WI38 (cell line): ENCODE measurements around the gene VTI1A.

Source experiments
- H3K4me3 ChIP-seq: 2 replicates; pipeline ENCODE4 v1.5.1; 2011; ENCODE audit warnings: low read depth, mild to moderate bottlenecking, control low read depth, low read length
- TF ChIP-seq, protein P1 (sequence below): IDR thresholded peaks from 2 replicates; pipeline ENCODE4 v1.5.1; 2012; ENCODE audit warnings: low read depth, mild to moderate bottlenecking, control low read depth, low read length

VTI1A gene

GRCh38 chr10:112835944-112836451 lies 389.0 kb downstream of the VTI1A start:
- TF ChIP-seq, protein P1, sequence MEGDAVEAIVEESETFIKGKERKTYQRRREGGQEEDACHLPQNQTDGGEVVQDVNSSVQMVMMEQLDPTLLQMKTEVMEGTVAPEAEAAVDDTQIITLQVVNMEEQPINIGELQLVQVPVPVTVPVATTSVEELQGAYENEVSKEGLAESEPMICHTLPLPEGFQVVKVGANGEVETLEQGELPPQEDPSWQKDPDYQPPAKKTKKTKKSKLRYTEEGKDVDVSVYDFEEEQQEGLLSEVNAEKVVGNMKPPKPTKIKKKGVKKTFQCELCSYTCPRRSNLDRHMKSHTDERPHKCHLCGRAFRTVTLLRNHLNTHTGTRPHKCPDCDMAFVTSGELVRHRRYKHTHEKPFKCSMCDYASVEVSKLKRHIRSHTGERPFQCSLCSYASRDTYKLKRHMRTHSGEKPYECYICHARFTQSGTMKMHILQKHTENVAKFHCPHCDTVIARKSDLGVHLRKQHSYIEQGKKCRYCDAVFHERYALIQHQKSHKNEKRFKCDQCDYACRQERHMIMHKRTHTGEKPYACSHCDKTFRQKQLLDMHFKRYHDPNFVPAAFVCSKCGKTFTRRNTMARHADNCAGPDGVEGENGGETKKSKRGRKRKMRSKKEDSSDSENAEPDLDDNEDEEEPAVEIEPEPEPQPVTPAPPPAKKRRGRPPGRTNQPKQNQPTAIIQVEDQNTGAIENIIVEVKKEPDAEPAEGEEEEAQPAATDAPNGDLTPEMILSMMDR: no peak
- H3K4me3 ChIP-seq: no peak overlapping the region

- TF ChIP-seq, protein P1: no peak
These were observed 391.9 kb downstream of the VTI1A start for GRCh38 chr10:112838784-112839481.

GRCh38 chr10:112839928-112840654 lies 393.1 kb downstream of the VTI1A start:
- H3K4me3 ChIP-seq: no peak overlapping the region
- TF ChIP-seq, protein P1: no peak

More at GRCh38 chr10:112838784-112839481, 391.9 kb downstream of the VTI1A start:
- no peak overlapping the region for H3K4me3 ChIP-seq

DNA sequence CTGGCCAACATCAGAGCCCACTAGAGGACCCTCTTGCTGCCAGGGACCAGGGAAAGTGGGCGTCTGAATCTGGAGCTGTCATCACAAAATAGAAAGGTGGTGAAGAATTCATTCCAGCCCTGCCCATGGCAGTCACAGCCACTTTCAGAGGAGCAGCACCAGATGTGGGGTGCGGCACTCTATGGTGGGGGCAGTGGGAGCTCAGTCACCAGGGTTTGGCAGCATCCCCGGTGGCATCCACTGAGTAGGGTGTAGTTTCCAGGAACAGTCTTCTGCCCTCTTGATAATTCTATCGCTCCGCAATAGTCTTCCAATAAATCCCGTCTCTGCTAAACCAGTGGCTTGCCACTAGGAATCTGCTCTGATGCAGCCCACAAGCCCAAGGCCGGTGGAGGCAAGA lies 394.5 kb downstream of the VTI1A start:
- no peak overlapping the region for H3K4me3 ChIP-seq
- TF ChIP-seq, protein P1: no peak

DNA sequence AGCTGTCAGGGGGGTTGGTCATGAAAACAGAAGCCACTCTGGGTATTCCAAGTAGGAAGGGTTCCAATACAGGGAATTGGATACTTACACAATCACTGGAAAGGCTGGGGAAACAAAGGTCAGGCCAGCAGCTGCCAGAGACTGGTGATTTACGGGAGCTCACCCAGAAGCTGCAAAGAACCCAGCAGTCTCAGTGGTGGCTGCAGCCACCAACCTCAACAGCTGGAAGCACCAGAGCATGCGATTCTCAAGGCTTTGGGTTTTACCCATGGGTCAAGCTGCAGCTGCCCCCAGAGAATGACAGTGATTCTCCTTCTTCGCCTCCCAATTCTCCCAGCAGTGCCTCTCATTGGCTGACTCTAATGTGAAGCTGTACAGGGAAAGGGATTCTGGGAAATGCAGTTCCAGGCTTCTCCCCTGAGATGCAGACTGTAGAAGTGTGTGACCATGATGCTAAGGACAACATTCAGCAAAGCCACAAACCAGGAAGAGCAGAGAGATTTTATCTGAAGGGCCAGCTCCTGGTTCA lies 395.9 kb downstream of the VTI1A start:
- TF ChIP-seq, protein P1: no peak
- H3K4me3 ChIP-seq: no peak overlapping the region

- TF ChIP-seq, protein P1: no peak
- H3K4me3 ChIP-seq: no peak overlapping the region
These were observed 396.6 kb downstream of the VTI1A start for GRCh38 chr10:112843623-112844022.
